Panc1 (cell line): Measurements from ENCODE around the gene AP3B2.

ENCODE experiments used
- POLR2AphosphoS5 ChIP-seq: IDR thresholded peaks from 2 replicates; pipeline ENCODE4 v1.6.1; 2012; ENCODE audit warnings: mild to moderate bottlenecking, low read depth, low read length, moderate library complexity
- SIN3A ChIP-seq: IDR thresholded peaks from 2 replicates; pipeline ENCODE4 v1.6.1; 2012; ENCODE audit warnings: low read depth, mild to moderate bottlenecking, low read length, moderate library complexity, borderline replicate concordance; ENCODE audit not compliant: insufficient read depth
- TCF7L2 ChIP-seq: IDR thresholded peaks from 2 replicates; pipeline ENCODE4 v1.6.1; 2011; ENCODE audit warnings: mild to moderate bottlenecking, low read depth, low read length, inconsistent platforms
- TF ChIP-seq, protein P1 (sequence below): fragments of 450-650 bp; IDR thresholded peaks from 2 replicates; pipeline ENCODE4 v1.5.1; 2017; ENCODE audit warnings: mild to moderate bottlenecking

DNA sequence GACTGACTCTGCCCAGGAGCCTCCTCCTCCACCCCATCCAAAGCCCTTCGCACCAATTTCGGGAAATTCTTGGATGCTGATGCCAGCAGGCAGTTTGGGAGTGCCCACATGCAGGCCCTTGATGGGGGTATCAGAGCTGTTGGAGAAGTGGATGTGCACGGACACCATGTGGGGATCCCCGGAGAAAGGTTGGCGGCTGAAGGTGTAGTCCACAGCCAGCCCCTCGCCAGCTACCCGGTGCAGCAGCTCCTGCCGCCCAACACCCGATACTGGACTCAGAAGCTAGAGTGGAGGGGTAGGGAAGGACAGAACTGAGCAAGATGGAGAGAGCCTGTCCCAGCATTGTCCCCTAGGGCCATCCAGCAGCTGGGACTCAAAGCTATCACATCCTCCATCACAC lies 47.0 kb downstream of the AP3B2 start:
- TF ChIP-seq, protein P1, sequence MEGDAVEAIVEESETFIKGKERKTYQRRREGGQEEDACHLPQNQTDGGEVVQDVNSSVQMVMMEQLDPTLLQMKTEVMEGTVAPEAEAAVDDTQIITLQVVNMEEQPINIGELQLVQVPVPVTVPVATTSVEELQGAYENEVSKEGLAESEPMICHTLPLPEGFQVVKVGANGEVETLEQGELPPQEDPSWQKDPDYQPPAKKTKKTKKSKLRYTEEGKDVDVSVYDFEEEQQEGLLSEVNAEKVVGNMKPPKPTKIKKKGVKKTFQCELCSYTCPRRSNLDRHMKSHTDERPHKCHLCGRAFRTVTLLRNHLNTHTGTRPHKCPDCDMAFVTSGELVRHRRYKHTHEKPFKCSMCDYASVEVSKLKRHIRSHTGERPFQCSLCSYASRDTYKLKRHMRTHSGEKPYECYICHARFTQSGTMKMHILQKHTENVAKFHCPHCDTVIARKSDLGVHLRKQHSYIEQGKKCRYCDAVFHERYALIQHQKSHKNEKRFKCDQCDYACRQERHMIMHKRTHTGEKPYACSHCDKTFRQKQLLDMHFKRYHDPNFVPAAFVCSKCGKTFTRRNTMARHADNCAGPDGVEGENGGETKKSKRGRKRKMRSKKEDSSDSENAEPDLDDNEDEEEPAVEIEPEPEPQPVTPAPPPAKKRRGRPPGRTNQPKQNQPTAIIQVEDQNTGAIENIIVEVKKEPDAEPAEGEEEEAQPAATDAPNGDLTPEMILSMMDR = no peak
- no peak for TF ChIP-seq TCF7L2
- TF ChIP-seq POLR2AphosphoS5 = no peak
- TF ChIP-seq SIN3A = no peak
